IMR-90 (cell line): ENCODE measurements around the gene DNAH3. TPM values are rescaled to one million over a fixed set of nuclear protein-coding genes. Genes with fewer than 3 reads are reported as not detected.

ENCODE experiments used
- ATAC-seq: fragments of 200-7000 bp; cut with Tn5 transposase; 2 replicates; pipeline ENCODE4 v1.9.1; 2020; ENCODE audit warnings: low read depth, mild to moderate bottlenecking, moderate library complexity
- Bru-seq: library from RNA; stranded (reverse); fragments of 400-500 nt; gene quantifications from one replicate; lab custom pipeline; 2021; lab: Mats Ljungman, UMichigan
- BruChase-seq, 2 experiments: library from RNA; stranded (reverse); fragments of 400-500 nt; gene quantifications; one replicate each; lab custom pipeline; 2021; lab: Mats Ljungman, UMichigan
- BruUV-seq: library from RNA; stranded (reverse); fragments of 400-500 nt; replicated peaks from 2 replicates; lab custom pipeline; 2021; lab: Mats Ljungman, UMichigan
- CTCF ChIA-PET: fragments of 300-600 bp; formaldehyde crosslinking; extraction: SDS; loops from one replicate; lab custom pipeline; 2021; ENCODE audit warnings: antibody characterized with exemption; lab: Yijun Ruan, JAX
- POLR2A ChIA-PET: fragments of 300-600 bp; sonication (Branson Sonifier 250); formaldehyde crosslinking; loops from one replicate; lab custom pipeline; 2022; ENCODE audit warnings: antibody characterized with exemption; ENCODE audit not compliant: unreplicated experiment; lab: Charles Lee
- DNase-seq: peaks from one replicate; pipeline ENCODE4 v3.0.0; 2013
- H2AFZ ChIP-seq: replicated peaks from 2 replicates; pipeline ENCODE3; 2013; ENCODE audit warnings: low read length, mild to moderate bottlenecking; ENCODE audit not compliant: poor library complexity
- H2AK5ac ChIP-seq: 2 replicates; pipeline ENCODE4 v1.6.1; 2013; ENCODE audit warnings: low read depth, low read length, inconsistent platforms
- H2AK9ac ChIP-seq: replicated peaks from 2 replicates; pipeline ENCODE3; 2013; ENCODE audit warnings: mild to moderate bottlenecking, low read depth, low read length, moderate library complexity; ENCODE audit not compliant: poor library complexity
- H2BK120ac ChIP-seq: 2 replicates; pipeline ENCODE4 v1.6.1; 2013; ENCODE audit warnings: low read depth, low read length, inconsistent platforms
- H2BK15ac ChIP-seq: 3 replicates; pipeline ENCODE4 v1.6.1; 2013; ENCODE audit warnings: low read depth, low read length, inconsistent platforms
- H2BK20ac ChIP-seq: 2 replicates; pipeline ENCODE4 v1.6.1; 2013; ENCODE audit warnings: low read depth, mild to moderate bottlenecking, inconsistent platforms, low read length, moderate library complexity
- H2BK5ac ChIP-seq: 2 replicates; pipeline ENCODE4 v1.6.1; 2013; ENCODE audit warnings: mild to moderate bottlenecking, low read depth, low read length, inconsistent platforms; ENCODE audit not compliant: poor library complexity, severe bottlenecking
- H3K14ac ChIP-seq: replicated peaks from 2 replicates; pipeline ENCODE4 v1.6.1; 2013; ENCODE audit warnings: low read depth, low read length, inconsistent platforms
- H3K18ac ChIP-seq: 2 replicates; pipeline ENCODE4 v1.6.1; 2013; ENCODE audit warnings: low read depth, low read length, control low read depth
- H3K23ac ChIP-seq: 2 replicates; pipeline ENCODE4 v1.6.1; 2013; ENCODE audit warnings: low read depth, low read length, inconsistent platforms
- H3K27ac ChIP-seq: 2 replicates; pipeline ENCODE4 v1.5.1; 2013; ENCODE audit warnings: mild to moderate bottlenecking, control low read depth, low read length; ENCODE audit not compliant: insufficient read depth
- H3K27me3 ChIP-seq: 2 replicates; pipeline ENCODE4 v1.6.1; 2013; ENCODE audit warnings: low read length; ENCODE audit not compliant: control insufficient read depth, insufficient read depth
- H3K36me3 ChIP-seq: 2 replicates; pipeline ENCODE4 v1.6.1; 2013; ENCODE audit warnings: low read length, mixed read lengths; ENCODE audit not compliant: control insufficient read depth, insufficient read depth
- H3K4ac ChIP-seq: 2 replicates; pipeline ENCODE4 v1.6.1; 2013; ENCODE audit warnings: low read depth, low read length, inconsistent platforms
- H3K4me1 ChIP-seq: 2 replicates; pipeline ENCODE4 v1.6.1; 2013; ENCODE audit warnings: low read length, mixed read lengths; ENCODE audit not compliant: control insufficient read depth, insufficient read depth
- H3K4me2 ChIP-seq: 2 replicates; pipeline ENCODE4 v1.6.1; 2013; ENCODE audit warnings: low read depth, mild to moderate bottlenecking, control low read depth, low read length, moderate library complexity
- H3K4me3 ChIP-seq: 2 replicates; pipeline ENCODE4 v1.5.1; 2013; ENCODE audit warnings: low read depth, mild to moderate bottlenecking, control low read depth, low read length, moderate library complexity; ENCODE audit not compliant: insufficient read depth
- H3K56ac ChIP-seq: 2 replicates; pipeline ENCODE4 v1.6.1; 2013; ENCODE audit warnings: low read length, inconsistent platforms; ENCODE audit not compliant: insufficient read depth; ENCODE audit errors: extremely low read depth
- H3K79me1 ChIP-seq, 2 experiments: 2 replicates each; pipeline ENCODE4 v1.6.1; 2013; ENCODE audit warnings: low read length in 2 of 2, inconsistent platforms in 1 of 2, low read depth in 1 of 2
- H3K9ac ChIP-seq: 2 replicates; pipeline ENCODE4 v1.6.1; 2013; ENCODE audit warnings: low read depth, low read length, control low read depth
- H3K9me1 ChIP-seq: 2 replicates; pipeline ENCODE4 v1.6.1; 2013; ENCODE audit warnings: low read length, inconsistent platforms; ENCODE audit not compliant: insufficient read depth
- H3K9me3 ChIP-seq: 2 replicates; pipeline ENCODE4 v1.6.1; 2013; ENCODE audit warnings: low read length; ENCODE audit not compliant: control insufficient read depth, insufficient read depth
- H4K20me1 ChIP-seq: 2 replicates; pipeline ENCODE4 v1.6.1; 2013; ENCODE audit warnings: low read length, inconsistent platforms; ENCODE audit not compliant: insufficient read depth
- H4K5ac ChIP-seq: 2 replicates; pipeline ENCODE4 v1.6.1; 2013; ENCODE audit warnings: mild to moderate bottlenecking, low read depth, low read length, control low read depth
- H4K8ac ChIP-seq, 2 experiments: 2 replicates each; pipeline ENCODE4 v1.6.1; 2013; ENCODE audit warnings: low read depth in 2 of 2, low read length in 2 of 2, control low read depth in 1 of 2, inconsistent platforms in 1 of 2
- H4K91ac ChIP-seq: 2 replicates; pipeline ENCODE4 v1.6.1; 2013; ENCODE audit warnings: low read depth, low read length, inconsistent platforms; ENCODE audit not compliant: insufficient read depth
- FOS ChIP-seq: fragments of 150-350 bp; IDR thresholded peaks from 2 replicates; pipeline ENCODE4 v1.6.1; 2016; ENCODE audit warnings: low read depth, low read length
- MXI1 ChIP-seq: IDR thresholded peaks from 2 replicates; pipeline ENCODE4 v1.6.1; 2012; ENCODE audit warnings: low read depth, mild to moderate bottlenecking, low read length, moderate library complexity, borderline replicate concordance
- USF2 ChIP-seq: fragments of 150-350 bp; IDR thresholded peaks from 2 replicates; pipeline ENCODE4 v1.6.1; 2017; ENCODE audit warnings: mild to moderate bottlenecking, antibody characterized with exemption, low read length, low read depth
- WGBS, 2 experiments: methylation state at CpG; one replicate each; pipeline versions ENCODE4 v1.1.5 to v1.1.7; 2013; ENCODE audit warnings: missing lambda C conversion rate in 2 of 2; ENCODE audit not compliant: insufficient read length in 1 of 2; ENCODE audit errors: extremely low coverage in 2 of 2; 5-methylcytosine and 5-hydroxymethylcytosine counted together
- dilution Hi-C: fragments of 300-500 bp; cut with HindIII; formaldehyde crosslinking; loops from one replicate; pipeline ENCODE4 v1.14.3; 2018; ENCODE audit warnings: low sequenced_read_pairs; ENCODE audit not compliant: unreplicated experiment
- in situ Hi-C: fragments of 300-500 bp; cut with MboI; formaldehyde crosslinking; loops from 3 replicates; pipeline ENCODE4 v1.14.3; 2019; ENCODE audit warnings: low sequenced_read_pairs, inconsistent platforms, mixed read lengths
- intact Hi-C: fragments of 100-400 bp; cut with micrococcal nuclease; formaldehyde crosslinking; loops from 2 replicates; pipeline ENCODE4 v1.10.0; 2022
- long read RNA-seq: library from polyadenylated mRNA; unstranded; transcript quantifications from one replicate; pipeline ENCODE4 v2.0.0, GENCODE V29; 2021; ENCODE audit not compliant: unreplicated experiment
- polyA plus RNA-seq, 3 experiments: library from polyadenylated mRNA; depleted of rRNA; stranded (reverse); fragments of >200 nt; gene quantifications; 2 replicates each; pipeline ENCODE4 v1.2.3, GENCODE V29; 2012; ENCODE audit warnings: low replicate concordance in 1 of 3
- total RNA-seq: library from RNA; depleted of rRNA; stranded (reverse); fragments of >200 nt; gene quantifications from 2 replicates; pipeline ENCODE4 v1.2.3, GENCODE V29; 2012; rRNA removed

The DNAH3 gene
- not detected in 2 replicates for total RNA-seq
- not detected in 2 replicates for polyA plus RNA-seq (2012; rRNA removed)
- polyA plus RNA-seq (2012; cell fraction: cytosol; rRNA removed): not detected in 2 replicates
- 0.02 TPM in 1 of 2 replicates, not detected in the other for polyA plus RNA-seq (2012; cell fraction: nucleus; rRNA removed; ENCODE audit: low replicate concordance)
- Bru-seq, nascent RNA: percentile 1 among the genes with signal in this experiment
- percentile 2 among the genes with signal in this experiment for BruChase-seq, experiment 1, labeled RNA remaining after a 6-hour chase
- percentile 2 among the genes with signal in this experiment for BruChase-seq, experiment 2, labeled RNA remaining after a 2-hour chase
- long read RNA-seq, partial matches to known transcripts: 0 of 1 reads
- long read RNA-seq, other reads (novel, unspliced or antisense): 1 of 1 reads

GRCh38 chr16:21150375-21151001 is at the start of gene DNAH3:
Gene DNAH3, minus strand, starts transcription at chr16:21150846. Its CDS starts 527 bp downstream, at chr16:21150319.
- H3K4me2 ChIP-seq: no peak within 1 kb of the TSS
- no peak within 1 kb of the TSS for H3K4me3 ChIP-seq
- H3K4me1 ChIP-seq: no peaks in the 10 kb centered on the region
- DNase-seq: no peak
- H3K14ac ChIP-seq: no peak within 1 kb of the TSS
- H4K20me1 ChIP-seq: no peaks in the 10 kb centered on the region
- H3K18ac ChIP-seq: no peak within 1 kb of the TSS
- no peak within 1 kb of the TSS for H2BK5ac ChIP-seq
- WGBS, 2 experiments: 33% methylated on average over 2 of the region's 8 CpGs; no CpG with 5 or more reads in 1 of the 2 experiments
- no peak within 1 kb of the TSS for H4K5ac ChIP-seq
- no peaks in the 10 kb centered on the region for H3K79me1 ChIP-seq
- H3K27ac ChIP-seq: no peak within 1 kb of the TSS
- H3K4ac ChIP-seq: no peak within 1 kb of the TSS
- no peak within 1 kb of the TSS for H2BK20ac ChIP-seq
- in situ Hi-C loops: loop anchor here (25.0 kb wide), 1 partner anchor 1187 kb away; no protein-coding TSS in a partner anchor
- H2BK120ac ChIP-seq: no peak within 1 kb of the TSS
- peaks cover 17% of the 10 kb centered on the region for H3K27me3 ChIP-seq
- H3K23ac ChIP-seq: no peak within 1 kb of the TSS
- no peak within 1 kb of the TSS for H2AK5ac ChIP-seq
- H4K8ac ChIP-seq: no peak within 1 kb of the TSS
- TF ChIP-seq FOS (no peak), USF2 (no peak), MXI1 (no peak)
- ATAC-seq: peak; percentile 37; the same call in 1 of the 2 replicates
- peak within 1 kb of the TSS; percentile 34 for H2AFZ ChIP-seq
- intact Hi-C loops: no loop called here
- no peaks in the 10 kb centered on the region for H3K9me1 ChIP-seq
- H2BK15ac ChIP-seq: no peak within 1 kb of the TSS
- dilution Hi-C loops: no loop called here
- ChIA-PET CTCF (no interaction called here), POLR2A (no interaction called here)
- H4K91ac ChIP-seq: no peak within 1 kb of the TSS
- H3K9ac ChIP-seq: no peak within 1 kb of the TSS
- H3K56ac ChIP-seq: no peak within 1 kb of the TSS
- no TSS peak for BruUV-seq
- peak within 1 kb of the TSS; percentile 48 for H2AK9ac ChIP-seq
- no peaks in the 10 kb centered on the region for H3K36me3 ChIP-seq
- no peaks in the 10 kb centered on the region for H3K9me3 ChIP-seq
